ENCODE measurements around the gene RPUSD1. TPM values are rescaled to one million over a fixed set of nuclear protein-coding genes. Genes with fewer than 3 reads are reported as not detected.
A peak's percentile ranks its signal among the peaks of the same experiment; 100 is the strongest.

Gene RPUSD1
- polyA plus RNA-seq, 3 donors = 29.5 to 38.1 (median 31.5) TPM

DNA sequence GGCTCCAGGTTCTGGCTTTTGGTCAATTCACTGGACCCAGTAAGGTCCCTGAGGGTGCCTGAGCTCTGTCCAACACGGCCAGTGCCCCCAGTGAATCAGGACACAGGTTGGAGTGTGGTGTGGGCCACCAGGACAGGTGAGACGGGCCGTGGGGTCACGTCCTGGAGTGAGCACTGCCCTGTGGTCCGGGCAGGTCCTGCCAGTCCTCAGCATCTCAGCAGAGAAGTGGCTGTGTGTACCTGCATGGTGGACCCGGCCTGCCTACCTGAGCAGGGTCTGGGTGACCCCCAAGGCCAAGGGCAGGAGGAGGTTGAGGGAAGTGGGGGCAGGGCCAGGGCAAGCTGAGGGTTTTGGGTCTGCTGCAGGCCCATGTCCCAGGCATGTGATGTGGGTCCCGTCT is 14.3 kb upstream of the RPUSD1 start:
- Mint-ChIP-seq H3K36me3 (peaks cover 4 to 13% of the 10 kb centered on the region in 2 donors), H3K27ac (no peak overlapping the region), H3K9me3 (peaks cover 0 to 5% (median 0%) of the 10 kb centered on the region in 7 donors), H3K27me3 (ENCODE audit: low read depth in 3 of 3) (peaks cover 25 to 55% (median 27%) of the 10 kb centered on the region in 3 donors), H3K4me3 (peak overlapping the region in 1 of 2 donors; percentile 55), H3K4me1 (peaks cover 6% of the 10 kb centered on the region)
- Histone ChIP-seq H3K9me3 (replicated peaks in 1 of 2; ENCODE audit: control insufficient read depth in 1 of 2, insufficient read depth in 1 of 2, low read length in 2 of 2) (no peaks in the 10 kb centered on the region), H3K79me2 (ENCODE audit: insufficient read depth, low read length) (no peaks in the 10 kb centered on the region), H3K4me3 (replicated peaks in 1 of 3; ENCODE audit: low read depth in 2 of 3, low read length in 3 of 3) (no peak overlapping the region), H2AFZ (ENCODE audit: insufficient read depth, low read depth, low read length, poor library complexity, severe bottlenecking) (no peak overlapping the region), H3K36me3 (replicated peaks in 1 of 2; ENCODE audit: control insufficient read depth in 1 of 2, insufficient read depth in 2 of 2, low read length in 2 of 2) (no peaks in the 10 kb centered on the region), H3K4me2 (replicated peaks; ENCODE audit: extremely low read depth, low read length, poor library complexity, severe bottlenecking) (no peak overlapping the region), H3K4me1 (ENCODE audit: control insufficient read depth in 1 of 2, insufficient read depth in 2 of 2, low read length in 2 of 2) (peaks cover 0 to 2% of the 10 kb centered on the region in 2 donors), H4K20me1 (ENCODE audit: insufficient read depth, low read length) (no peaks in the 10 kb centered on the region), H3K27ac (ENCODE audit: low read depth in 1 of 2, low read length in 2 of 2) (no peak overlapping the region), H3K27me3 (ENCODE audit: control insufficient read depth in 2 of 2, insufficient read depth in 2 of 2, low read length in 2 of 2) (peaks cover 5 to 35% of the 10 kb centered on the region in 2 donors), H3K9ac (ENCODE audit: insufficient read depth, low read length, poor library complexity, severe bottlenecking) (no peak overlapping the region)
- TF ChIP-seq, protein P1, sequence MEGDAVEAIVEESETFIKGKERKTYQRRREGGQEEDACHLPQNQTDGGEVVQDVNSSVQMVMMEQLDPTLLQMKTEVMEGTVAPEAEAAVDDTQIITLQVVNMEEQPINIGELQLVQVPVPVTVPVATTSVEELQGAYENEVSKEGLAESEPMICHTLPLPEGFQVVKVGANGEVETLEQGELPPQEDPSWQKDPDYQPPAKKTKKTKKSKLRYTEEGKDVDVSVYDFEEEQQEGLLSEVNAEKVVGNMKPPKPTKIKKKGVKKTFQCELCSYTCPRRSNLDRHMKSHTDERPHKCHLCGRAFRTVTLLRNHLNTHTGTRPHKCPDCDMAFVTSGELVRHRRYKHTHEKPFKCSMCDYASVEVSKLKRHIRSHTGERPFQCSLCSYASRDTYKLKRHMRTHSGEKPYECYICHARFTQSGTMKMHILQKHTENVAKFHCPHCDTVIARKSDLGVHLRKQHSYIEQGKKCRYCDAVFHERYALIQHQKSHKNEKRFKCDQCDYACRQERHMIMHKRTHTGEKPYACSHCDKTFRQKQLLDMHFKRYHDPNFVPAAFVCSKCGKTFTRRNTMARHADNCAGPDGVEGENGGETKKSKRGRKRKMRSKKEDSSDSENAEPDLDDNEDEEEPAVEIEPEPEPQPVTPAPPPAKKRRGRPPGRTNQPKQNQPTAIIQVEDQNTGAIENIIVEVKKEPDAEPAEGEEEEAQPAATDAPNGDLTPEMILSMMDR (IDR thresholded peaks at IDR 0.05) = no peak
- WGBS (ENCODE audit: insufficient coverage) = 89% methylated on average over 7 of the region's 7 CpGs
- DNase-seq = no peak
- intact Hi-C loops (cut with micrococcal nuclease) = no loop called here

GRCh38 chr16:801584-802363 is 13.6 kb upstream of the RPUSD1 start:
- intact Hi-C loops (cut with micrococcal nuclease) = no loop called here

More at GRCh38 chr16:801584-802363, 13.6 kb upstream of the RPUSD1 start:
- WGBS (ENCODE audit: insufficient coverage) = 68% methylated on average over 19 of the region's 22 CpGs
- Histone ChIP-seq H2AFZ (ENCODE audit: insufficient read depth, low read depth, low read length, poor library complexity, severe bottlenecking) (no peak overlapping the region), H3K9ac (ENCODE audit: insufficient read depth, low read length, poor library complexity, severe bottlenecking) (no peak overlapping the region), H3K4me2 (replicated peaks; ENCODE audit: extremely low read depth, low read length, poor library complexity, severe bottlenecking) (no peak overlapping the region), H3K36me3 (replicated peaks in 1 of 2; ENCODE audit: control insufficient read depth in 1 of 2, insufficient read depth in 2 of 2, low read length in 2 of 2) (no peaks in the 10 kb centered on the region), H3K27ac (ENCODE audit: low read depth in 1 of 2, low read length in 2 of 2) (no peak overlapping the region), H3K4me1 (ENCODE audit: control insufficient read depth in 1 of 2, insufficient read depth in 2 of 2, low read length in 2 of 2) (peaks cover 0 to 1% of the 10 kb centered on the region in 2 donors), H3K9me3 (replicated peaks in 1 of 2; ENCODE audit: control insufficient read depth in 1 of 2, insufficient read depth in 1 of 2, low read length in 2 of 2) (no peaks in the 10 kb centered on the region), H3K79me2 (ENCODE audit: insufficient read depth, low read length) (no peaks in the 10 kb centered on the region), H3K4me3 (replicated peaks in 1 of 3; ENCODE audit: low read depth in 2 of 3, low read length in 3 of 3) (no peak overlapping the region), H3K27me3 (ENCODE audit: control insufficient read depth in 2 of 2, insufficient read depth in 2 of 2, low read length in 2 of 2) (peaks cover 5 to 35% of the 10 kb centered on the region in 2 donors), H4K20me1 (ENCODE audit: insufficient read depth, low read length) (no peaks in the 10 kb centered on the region)
- no peak overlapping the region for H3K27ac Mint-ChIP-seq
- peak overlapping the region in 1 of 2 donors; percentile 55 for H3K4me3 Mint-ChIP-seq
- peaks cover 0 to 5% (median 0%) of the 10 kb centered on the region in 7 donors for H3K9me3 Mint-ChIP-seq
- H3K27me3 Mint-ChIP-seq (ENCODE audit: low read depth in 3 of 3) = peaks cover 25 to 57% (median 27%) of the 10 kb centered on the region in 3 donors
- TF ChIP-seq, protein P1 (IDR thresholded peaks at IDR 0.05) = no peak
- H3K36me3 Mint-ChIP-seq = peaks cover 4 to 16% of the 10 kb centered on the region in 2 donors
- no peak for DNase-seq
- H3K4me1 Mint-ChIP-seq = peaks cover 6% of the 10 kb centered on the region

Data from CD14-positive monocyte (primary cell).